A204.1 (cell line): ENCODE data around the gene ADGB.

Experiments
- FAIRE-seq: peaks from 2 replicates; lab custom pipeline; 2012; peaks lifted over from hg19 to GRCh38; lab: Jason Lieb, UNC

The ADGB gene

DNA sequence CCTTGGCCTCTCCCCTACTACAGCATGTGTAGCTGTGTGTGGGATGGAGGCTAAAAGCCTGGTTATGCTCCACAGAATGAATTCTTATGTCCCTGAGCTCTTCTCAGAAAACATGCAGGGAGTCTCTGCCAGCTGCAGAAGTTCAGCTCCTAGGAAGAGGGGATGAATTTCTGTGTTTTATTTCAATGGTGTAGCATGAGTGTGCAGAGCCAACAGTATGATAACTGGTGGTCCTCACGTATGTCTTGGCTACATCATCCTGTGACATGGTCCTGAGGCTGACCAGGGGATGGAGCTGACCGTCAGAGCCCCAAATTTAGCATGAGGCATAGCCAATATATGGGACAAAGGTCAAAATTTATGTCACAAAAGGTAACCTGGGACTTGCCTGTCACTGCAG is 266.1 kb downstream of the ADGB start:
- FAIRE-seq, result no peak
